Measurements from ENCODE around the gene GLTPD2.

- TF ChIP-seq CTCF (IDR thresholded peaks at IDR 0.05) (no peak), POLR2AphosphoS5 (IDR thresholded peaks at IDR 0.05) (no peak), POLR2A (IDR thresholded peaks at IDR 0.05) (no peak)
These were observed 38.2 kb upstream of the GLTPD2 start for GRCh38 chr17:4750606-4751005.
